Mammary epithelial cell (primary cell): ENCODE results near the gene GADL1.

Experiments
- EZH2 ChIP-seq: IDR thresholded peaks from 2 replicates; pipeline ENCODE4 v1.6.1; 2012; ENCODE audit warnings: low read length, inconsistent platforms, borderline replicate concordance
- TF ChIP-seq, protein P1 (sequence below), 2 donors: IDR thresholded peaks in 1 of 2; conservative IDR thresholded peaks in 1 of 2; 2 replicates each; pipeline ENCODE4 v1.5.1; 2011 to 2012; ENCODE audit warnings: inconsistent platforms in 2 of 2, low read length in 2 of 2, mild to moderate bottlenecking in 2 of 2, control low read depth in 1 of 2, low read depth in 1 of 2; ENCODE audit not compliant: insufficient read depth in 1 of 2; ENCODE audit errors: extremely low read depth in 1 of 2

DNA sequence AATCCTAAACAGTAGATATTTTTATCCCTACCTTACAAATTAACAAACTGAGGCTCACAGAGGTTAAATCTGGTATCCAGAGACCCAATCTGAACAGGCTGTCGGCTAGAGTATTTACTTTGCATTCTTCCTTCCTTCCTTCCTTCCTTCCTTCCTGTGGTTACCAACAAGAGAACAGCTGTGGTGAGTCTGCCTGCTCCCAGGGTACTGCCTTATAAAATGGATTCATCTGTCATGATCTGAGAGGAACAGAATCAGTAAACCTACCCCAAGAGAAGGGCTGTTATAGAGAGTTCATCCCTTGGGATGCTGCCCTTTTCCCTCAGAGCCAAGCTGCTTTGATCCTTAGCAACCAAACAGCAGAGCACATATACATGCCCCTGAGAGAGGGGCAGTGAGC, 3.6 kb downstream of the GADL1 start:
- TF ChIP-seq, protein P1, sequence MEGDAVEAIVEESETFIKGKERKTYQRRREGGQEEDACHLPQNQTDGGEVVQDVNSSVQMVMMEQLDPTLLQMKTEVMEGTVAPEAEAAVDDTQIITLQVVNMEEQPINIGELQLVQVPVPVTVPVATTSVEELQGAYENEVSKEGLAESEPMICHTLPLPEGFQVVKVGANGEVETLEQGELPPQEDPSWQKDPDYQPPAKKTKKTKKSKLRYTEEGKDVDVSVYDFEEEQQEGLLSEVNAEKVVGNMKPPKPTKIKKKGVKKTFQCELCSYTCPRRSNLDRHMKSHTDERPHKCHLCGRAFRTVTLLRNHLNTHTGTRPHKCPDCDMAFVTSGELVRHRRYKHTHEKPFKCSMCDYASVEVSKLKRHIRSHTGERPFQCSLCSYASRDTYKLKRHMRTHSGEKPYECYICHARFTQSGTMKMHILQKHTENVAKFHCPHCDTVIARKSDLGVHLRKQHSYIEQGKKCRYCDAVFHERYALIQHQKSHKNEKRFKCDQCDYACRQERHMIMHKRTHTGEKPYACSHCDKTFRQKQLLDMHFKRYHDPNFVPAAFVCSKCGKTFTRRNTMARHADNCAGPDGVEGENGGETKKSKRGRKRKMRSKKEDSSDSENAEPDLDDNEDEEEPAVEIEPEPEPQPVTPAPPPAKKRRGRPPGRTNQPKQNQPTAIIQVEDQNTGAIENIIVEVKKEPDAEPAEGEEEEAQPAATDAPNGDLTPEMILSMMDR (conservative IDR thresholded peaks at IDR 0.05 in 1 of 2, IDR thresholded peaks at IDR 0.05 in 1 of 2; ENCODE audit: extremely low read depth in 1 of 2, insufficient read depth in 1 of 2, low read depth in 1 of 2, low read length in 2 of 2), result no peak
- TF ChIP-seq EZH2, result no peak
